ENCODE measurements around the gene HSD11B1L. TPM values are rescaled to one million over a fixed set of nuclear protein-coding genes. Genes with fewer than 3 reads are reported as not detected.

HSD11B1L gene, protein sequence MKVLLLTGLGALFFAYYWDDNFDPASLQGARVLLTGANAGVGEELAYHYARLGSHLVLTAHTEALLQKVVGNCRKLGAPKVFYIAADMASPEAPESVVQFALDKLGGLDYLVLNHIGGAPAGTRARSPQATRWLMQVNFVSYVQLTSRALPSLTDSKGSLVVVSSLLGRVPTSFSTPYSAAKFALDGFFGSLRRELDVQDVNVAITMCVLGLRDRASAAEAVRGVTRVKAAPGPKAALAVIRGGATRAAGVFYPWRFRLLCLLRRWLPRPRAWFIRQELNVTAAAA
- total RNA-seq = 6.5 and 9.0 TPM in 2 replicates

DNA sequence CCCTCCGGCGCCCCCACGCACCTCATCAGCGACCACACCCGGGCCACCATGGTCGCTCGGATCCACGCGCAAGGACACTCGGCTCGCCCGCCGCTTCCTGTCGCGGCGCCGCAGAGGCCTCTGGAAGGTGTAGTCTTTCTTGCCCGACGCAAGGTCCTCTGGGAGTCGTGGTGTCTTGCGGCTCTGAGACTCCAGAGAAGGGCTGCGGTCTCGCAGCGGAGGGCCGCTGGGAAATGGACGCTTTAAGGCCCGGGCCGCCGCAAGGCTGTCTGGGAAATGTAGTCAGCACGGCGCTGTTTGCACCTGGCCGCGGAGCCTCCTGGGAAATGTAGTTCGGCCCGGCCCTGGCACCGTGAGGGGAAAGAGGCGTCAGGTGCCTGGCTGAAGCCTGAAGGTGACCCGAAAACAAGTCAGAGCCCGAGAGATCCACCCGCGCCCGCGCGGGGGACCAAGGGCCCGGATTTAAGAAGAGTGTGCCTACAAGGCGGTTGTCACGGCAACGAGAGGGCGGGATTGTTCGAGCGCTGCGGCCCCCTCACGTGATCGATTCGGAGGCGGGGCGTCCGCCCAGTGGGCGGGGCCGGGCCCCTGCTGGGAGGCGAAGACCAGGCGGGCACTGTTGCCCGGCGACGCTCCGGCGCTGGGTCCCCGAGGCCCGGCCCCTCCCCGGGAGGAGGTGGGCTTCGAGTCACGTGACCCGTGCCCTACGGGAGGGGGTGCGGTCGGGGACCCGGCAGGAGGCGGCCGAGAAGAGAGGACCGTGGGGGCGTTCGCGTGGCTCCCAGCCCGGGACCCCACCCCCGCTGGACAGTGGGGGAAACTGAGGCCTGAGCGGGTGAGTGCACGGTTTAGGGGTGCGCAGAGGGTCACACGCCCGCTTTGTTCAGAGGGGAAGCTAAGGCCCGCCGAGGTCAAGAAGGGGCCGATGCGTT is at the start of gene HSD11B1L, which contains the start of gene MICOS13:
Gene HSD11B1L (plus strand): TSS at position 591 of the 932 bp plus-strand sequence. CDS start 3,806 bp downstream, outside the sequence.
Gene MICOS13 (minus strand): TSS at position 80 of the 932 bp plus-strand sequence. CDS start 30 bp downstream, at position 50.
- DNase-seq (ENCODE audit: low read depth) = peak; percentile 99
- H3K4me3 ChIP-seq (ENCODE audit: low read depth, low read length) = peak within 1 kb of the TSS; percentile 99
- TF ChIP-seq CTCF (IDR thresholded peaks at IDR 0.05; ENCODE audit: insufficient read depth, low read depth, low read length) = no peak

- no peak for TF ChIP-seq CTCF (IDR thresholded peaks at IDR 0.05; ENCODE audit: insufficient read depth, low read depth, low read length)
- peak; percentile 70 for DNase-seq (ENCODE audit: low read depth)
- no peak overlapping the region for H3K4me3 ChIP-seq (ENCODE audit: low read depth, low read length)
Measured at GRCh38 chr19:5631567-5632240, 49.1 kb upstream of the HSD11B1L start.

DNA sequence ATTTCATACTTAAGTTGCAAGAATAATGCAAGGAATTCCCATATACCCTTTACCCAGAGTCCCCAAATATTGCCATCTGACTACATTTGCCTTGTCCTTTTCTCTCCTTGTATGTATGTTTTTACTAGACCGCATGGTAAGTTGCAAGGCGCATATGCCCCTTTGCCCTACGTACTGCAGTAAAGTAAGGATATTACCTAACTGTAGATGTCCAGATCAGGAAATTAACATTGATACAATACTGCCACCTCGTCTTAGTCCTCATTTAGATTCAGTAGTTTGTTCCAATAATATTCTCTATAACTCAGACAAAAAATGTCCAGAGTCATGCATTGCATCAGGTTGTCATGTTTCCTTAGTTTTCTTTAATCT is 48.6 kb upstream of the HSD11B1L start:
- no peak for TF ChIP-seq CTCF (IDR thresholded peaks at IDR 0.05; ENCODE audit: insufficient read depth, low read depth, low read length)
- DNase-seq (ENCODE audit: low read depth) = peak; percentile 26
- H3K4me3 ChIP-seq (ENCODE audit: low read depth, low read length) = no peak overlapping the region

DNA sequence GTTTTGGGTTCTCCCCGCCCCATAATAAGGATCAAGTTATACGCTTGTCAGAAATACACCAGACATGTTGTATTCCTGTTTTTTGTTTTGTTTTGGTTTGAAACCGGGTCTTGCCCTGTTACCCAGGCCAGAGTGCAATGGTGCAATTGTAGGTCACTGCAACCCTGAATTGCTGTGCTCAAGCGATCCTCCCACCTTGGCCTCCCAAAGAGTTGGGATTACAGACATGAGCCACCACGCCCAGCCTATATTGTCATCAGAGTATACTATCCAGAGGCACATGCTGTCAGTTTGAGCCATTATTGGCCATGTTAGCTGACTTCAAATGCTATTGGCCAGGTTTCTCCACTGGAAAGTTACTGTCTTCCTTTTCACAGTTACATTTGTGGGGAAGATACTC is 48.2 kb upstream of the HSD11B1L start:
- TF ChIP-seq CTCF (IDR thresholded peaks at IDR 0.05; ENCODE audit: insufficient read depth, low read depth, low read length) = no peak
- peak; percentile 51 for DNase-seq (ENCODE audit: low read depth)
- H3K4me3 ChIP-seq (ENCODE audit: low read depth, low read length) = no peak overlapping the region

DNA sequence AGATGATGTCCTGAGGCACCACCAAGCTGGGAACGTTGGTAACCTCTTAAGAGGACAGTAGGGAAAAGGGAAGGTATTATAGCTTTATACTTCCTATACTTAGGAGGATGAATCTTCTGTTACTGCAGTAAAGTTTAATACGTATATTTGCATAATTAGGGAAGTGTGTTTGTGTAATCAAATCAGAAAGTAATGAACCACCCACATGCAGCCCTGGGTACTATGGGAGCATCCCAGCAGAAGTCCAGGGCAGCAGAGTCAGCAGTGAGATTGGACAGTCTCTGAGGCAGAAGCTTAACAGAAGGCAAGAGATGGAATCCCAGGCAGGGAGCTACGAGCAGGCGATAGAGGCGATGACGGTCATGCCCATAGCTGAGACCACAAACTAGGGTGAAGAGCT is 45.4 kb upstream of the HSD11B1L start:
- no peak for DNase-seq (ENCODE audit: low read depth)
- H3K4me3 ChIP-seq (ENCODE audit: low read depth, low read length) = no peak overlapping the region
- no peak for TF ChIP-seq CTCF (IDR thresholded peaks at IDR 0.05; ENCODE audit: insufficient read depth, low read depth, low read length)

GRCh38 chr19:5637971-5638370 is 42.9 kb upstream of the HSD11B1L start:
- peak; percentile 46 for DNase-seq (ENCODE audit: low read depth)
- H3K4me3 ChIP-seq (ENCODE audit: low read depth, low read length) = no peak overlapping the region
- TF ChIP-seq CTCF (IDR thresholded peaks at IDR 0.05; ENCODE audit: insufficient read depth, low read depth, low read length) = no peak
